ENCODE results near the gene TRIM58. TPM values are rescaled to one million over a fixed set of nuclear protein-coding genes. Genes with fewer than 3 reads are reported as not detected.
A peak's percentile ranks its signal among the peaks of the same experiment; 100 is the strongest.

Gene TRIM58
- total and polyA plus RNA-seq, 2 donors from 2014 or later = 0.11 to 0.50 TPM

- intact Hi-C loops (cut with DNase I) = no loop called here
- Histone ChIP-seq H3K9me3 (ENCODE audit: control insufficient read depth in 2 of 3, insufficient read depth in 1 of 3, low read length in 3 of 3) (no peaks in the 10 kb centered on the region), H3K4me3 (ENCODE audit: low read length in 3 of 3) (no peak overlapping the region), H3K27ac (ENCODE audit: low read depth in 2 of 2, low read length in 2 of 2) (no peak overlapping the region), H3K36me3 (ENCODE audit: control insufficient read depth in 2 of 3, insufficient read depth in 3 of 3, low read length in 3 of 3) (no peaks in the 10 kb centered on the region), H3K9ac (ENCODE audit: low read length in 3 of 3) (no peak overlapping the region), H3K4me1 (ENCODE audit: control insufficient read depth in 2 of 3, insufficient read depth in 2 of 3, low read depth in 1 of 3, low read length in 3 of 3) (no peaks in the 10 kb centered on the region), H3K27me3 (ENCODE audit: control insufficient read depth, insufficient read depth, low read length) (no peaks in the 10 kb centered on the region)
- no peak for DNase-seq
- no peak for TF ChIP-seq CTCF (IDR thresholded peaks at IDR 0.05; ENCODE audit: borderline replicate concordance, extremely low read depth, insufficient read depth)
- FAIRE-seq = peak; percentile 45
Observed at GRCh38 chr1:247849616-247850015, 7.4 kb upstream of the TRIM58 start.

- Histone ChIP-seq H3K27ac (ENCODE audit: low read depth in 2 of 2, low read length in 2 of 2) (no peak overlapping the region), H3K9me3 (ENCODE audit: control insufficient read depth in 2 of 3, insufficient read depth in 1 of 3, low read length in 3 of 3) (no peaks in the 10 kb centered on the region), H3K9ac (ENCODE audit: low read length in 3 of 3) (no peak overlapping the region), H3K36me3 (ENCODE audit: control insufficient read depth in 2 of 3, insufficient read depth in 3 of 3, low read length in 3 of 3) (no peaks in the 10 kb centered on the region), H3K4me1 (ENCODE audit: control insufficient read depth in 2 of 3, insufficient read depth in 2 of 3, low read depth in 1 of 3, low read length in 3 of 3) (no peaks in the 10 kb centered on the region), H3K4me3 (ENCODE audit: low read length in 3 of 3) (no peak overlapping the region), H3K27me3 (ENCODE audit: control insufficient read depth, insufficient read depth, low read length) (peaks cover 3% of the 10 kb centered on the region)
- DNase-seq = no peak
- no peak for FAIRE-seq
- intact Hi-C loops (cut with DNase I) = no loop called here
- TF ChIP-seq CTCF (IDR thresholded peaks at IDR 0.05; ENCODE audit: borderline replicate concordance, extremely low read depth, insufficient read depth) = no peak
Observed at GRCh38 chr1:247854899-247855545, 2.0 kb upstream of the TRIM58 start.

GRCh38 chr1:247855911-247856310 lies 1.1 kb upstream of the TRIM58 start:
- FAIRE-seq = no peak
- TF ChIP-seq CTCF (IDR thresholded peaks at IDR 0.05; ENCODE audit: borderline replicate concordance, extremely low read depth, insufficient read depth) = no peak

More at GRCh38 chr1:247855911-247856310, 1.1 kb upstream of the TRIM58 start:
- intact Hi-C loops (cut with DNase I) = no loop called here
- no peak overlapping the region for H3K4me3 ChIP-seq (ENCODE audit: low read length in 3 of 3)
- no peak for DNase-seq
- peaks cover 3% of the 10 kb centered on the region for H3K27me3 ChIP-seq (ENCODE audit: control insufficient read depth, insufficient read depth, low read length)
- no peaks in the 10 kb centered on the region for H3K36me3 ChIP-seq (ENCODE audit: control insufficient read depth in 2 of 3, insufficient read depth in 3 of 3, low read length in 3 of 3)
- H3K9ac ChIP-seq (ENCODE audit: low read length in 3 of 3) = no peak overlapping the region
- H3K4me1 ChIP-seq (ENCODE audit: control insufficient read depth in 2 of 3, insufficient read depth in 2 of 3, low read depth in 1 of 3, low read length in 3 of 3) = no peaks in the 10 kb centered on the region
- H3K27ac ChIP-seq (ENCODE audit: low read depth in 2 of 2, low read length in 2 of 2) = no peak overlapping the region
- H3K9me3 ChIP-seq (ENCODE audit: control insufficient read depth in 2 of 3, insufficient read depth in 1 of 3, low read length in 3 of 3) = no peaks in the 10 kb centered on the region
